GM15510 (cell line): Measurements from ENCODE around the gene AKR7A3.

Experiments used
- POLR2A ChIP-seq: IDR thresholded peaks from 3 replicates; pipeline ENCODE4 v1.6.1; 2011; ENCODE audit warnings: borderline replicate concordance; ENCODE audit not compliant: insufficient read length; ENCODE audit errors: extremely low read depth

AKR7A3 gene

GRCh38 chr1:19311931-19312781 lies 23.6 kb upstream of the AKR7A3 start, which contains the start of the genes AKR7A2 and SLC66A1:
TSS of gene AKR7A2 (minus strand) at chr1:19312144. CDS start at chr1:19312124, 20 bp downstream.
TSS of gene SLC66A1 (plus strand) at chr1:19312326. CDS start at chr1:19317678, 5,352 bp downstream.
- TF ChIP-seq POLR2A: peak; percentile 85

- no peak for TF ChIP-seq POLR2A
These were observed 22.9 kb upstream of the AKR7A3 start for GRCh38 chr1:19311503-19311930.

GRCh38 chr1:19310720-19311502 lies 22.3 kb upstream of the AKR7A3 start:
- no peak for TF ChIP-seq POLR2A

GRCh38 chr1:19310061-19310460 lies 21.5 kb upstream of the AKR7A3 start:
- no peak for TF ChIP-seq POLR2A

- no peak for TF ChIP-seq POLR2A
These were observed 20.7 kb upstream of the AKR7A3 start for GRCh38 chr1:19309123-19309813.

GRCh38 chr1:19308509-19308907 lies 19.9 kb upstream of the AKR7A3 start:
- TF ChIP-seq POLR2A: no peak

- TF ChIP-seq POLR2A: no peak
These were observed 19.4 kb upstream of the AKR7A3 start for GRCh38 chr1:19307794-19308508.

- TF ChIP-seq POLR2A: no peak
These were observed 18.4 kb upstream of the AKR7A3 start for GRCh38 chr1:19306941-19307340.

- TF ChIP-seq POLR2A: no peak
These were observed 17.3 kb upstream of the AKR7A3 start for GRCh38 chr1:19305880-19306279.

GRCh38 chr1:19300211-19300610 lies 11.6 kb upstream of the AKR7A3 start:
- TF ChIP-seq POLR2A: no peak

GRCh38 chr1:19294638-19295037 lies 6.1 kb upstream of the AKR7A3 start:
- no peak for TF ChIP-seq POLR2A

GRCh38 chr1:19289244-19289643 lies 674 bp upstream of the AKR7A3 start:
- no peak for TF ChIP-seq POLR2A

GRCh38 chr1:19287436-19288185 lies 959 bp downstream of the AKR7A3 start:
- TF ChIP-seq POLR2A: no peak
